ENCODE data around the gene IL17RA.

IL17RA gene

DNA sequence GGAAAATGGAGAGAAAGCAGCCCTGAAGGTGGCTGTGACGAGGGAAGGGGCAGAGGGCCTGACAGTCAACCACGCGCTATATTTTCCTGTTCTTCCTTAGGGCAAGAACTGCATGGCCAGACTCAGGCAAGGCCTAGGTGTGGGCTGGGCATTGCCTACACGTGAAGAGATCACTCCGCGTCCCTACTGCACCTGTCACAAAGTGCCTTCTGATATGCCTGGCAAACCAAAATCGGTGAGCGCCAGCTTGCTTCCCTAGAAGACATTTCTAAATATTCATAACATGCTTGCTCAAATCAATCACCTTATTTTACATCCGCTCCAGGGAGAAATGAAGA lies 30.1 kb downstream of the IL17RA start:
- no peak overlapping the region for H3K4me3 ChIP-seq (ENCODE audit: low read depth, low read length)
- H2AFZ ChIP-seq = no peak overlapping the region
- no peaks in the 10 kb centered on the region for H3K9me3 ChIP-seq (ENCODE audit: control insufficient read depth, low read length)
- H3K27ac ChIP-seq = no peak overlapping the region
- no peak overlapping the region for H3K4me2 ChIP-seq (ENCODE audit: low read length)
- H3K4me1 ChIP-seq = no peaks in the 10 kb centered on the region
- H3K9ac ChIP-seq = no peak overlapping the region
- TF ChIP-seq, protein P1, sequence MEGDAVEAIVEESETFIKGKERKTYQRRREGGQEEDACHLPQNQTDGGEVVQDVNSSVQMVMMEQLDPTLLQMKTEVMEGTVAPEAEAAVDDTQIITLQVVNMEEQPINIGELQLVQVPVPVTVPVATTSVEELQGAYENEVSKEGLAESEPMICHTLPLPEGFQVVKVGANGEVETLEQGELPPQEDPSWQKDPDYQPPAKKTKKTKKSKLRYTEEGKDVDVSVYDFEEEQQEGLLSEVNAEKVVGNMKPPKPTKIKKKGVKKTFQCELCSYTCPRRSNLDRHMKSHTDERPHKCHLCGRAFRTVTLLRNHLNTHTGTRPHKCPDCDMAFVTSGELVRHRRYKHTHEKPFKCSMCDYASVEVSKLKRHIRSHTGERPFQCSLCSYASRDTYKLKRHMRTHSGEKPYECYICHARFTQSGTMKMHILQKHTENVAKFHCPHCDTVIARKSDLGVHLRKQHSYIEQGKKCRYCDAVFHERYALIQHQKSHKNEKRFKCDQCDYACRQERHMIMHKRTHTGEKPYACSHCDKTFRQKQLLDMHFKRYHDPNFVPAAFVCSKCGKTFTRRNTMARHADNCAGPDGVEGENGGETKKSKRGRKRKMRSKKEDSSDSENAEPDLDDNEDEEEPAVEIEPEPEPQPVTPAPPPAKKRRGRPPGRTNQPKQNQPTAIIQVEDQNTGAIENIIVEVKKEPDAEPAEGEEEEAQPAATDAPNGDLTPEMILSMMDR (IDR thresholded peaks at IDR 0.05) = no peak
- H3K79me2 ChIP-seq = no peaks in the 10 kb centered on the region
- peaks cover 6% of the 10 kb centered on the region for H3K27me3 ChIP-seq (ENCODE audit: control insufficient read depth, insufficient read depth, low read length)
- H3K36me3 ChIP-seq (ENCODE audit: control insufficient read depth, insufficient read depth, low read length) = no peaks in the 10 kb centered on the region

DNA sequence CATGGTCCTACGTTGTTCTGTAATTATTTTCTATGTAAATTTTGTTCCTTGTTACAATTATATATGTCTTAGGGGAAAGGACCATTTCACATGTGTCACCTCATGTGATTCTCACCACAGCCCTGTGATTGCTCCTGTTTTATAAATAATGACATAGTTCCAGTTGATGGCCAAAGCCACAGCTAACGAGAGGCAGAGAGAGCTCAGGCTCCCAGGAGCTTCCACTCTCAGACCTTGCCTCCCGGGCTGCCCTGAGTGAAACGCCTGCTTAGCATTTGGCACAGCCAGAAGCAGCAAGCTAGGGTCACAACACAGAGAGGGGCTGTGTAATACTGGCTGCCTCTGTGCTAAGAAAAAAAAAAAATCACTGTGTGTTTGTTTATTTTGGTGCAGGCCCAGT lies 30.4 kb downstream of the IL17RA start:
- Histone ChIP-seq H3K27me3 (ENCODE audit: control insufficient read depth, insufficient read depth, low read length) (peaks cover 6% of the 10 kb centered on the region), H3K9ac (no peak overlapping the region), H2AFZ (no peak overlapping the region), H3K4me2 (ENCODE audit: low read length) (no peak overlapping the region), H3K27ac (no peak overlapping the region), H3K9me3 (ENCODE audit: control insufficient read depth, low read length) (no peaks in the 10 kb centered on the region), H3K4me1 (no peaks in the 10 kb centered on the region), H3K4me3 (ENCODE audit: low read depth, low read length) (no peak overlapping the region), H3K36me3 (ENCODE audit: control insufficient read depth, insufficient read depth, low read length) (no peaks in the 10 kb centered on the region), H3K79me2 (no peaks in the 10 kb centered on the region)
- TF ChIP-seq, protein P1 (IDR thresholded peaks at IDR 0.05) = no peak

DNA sequence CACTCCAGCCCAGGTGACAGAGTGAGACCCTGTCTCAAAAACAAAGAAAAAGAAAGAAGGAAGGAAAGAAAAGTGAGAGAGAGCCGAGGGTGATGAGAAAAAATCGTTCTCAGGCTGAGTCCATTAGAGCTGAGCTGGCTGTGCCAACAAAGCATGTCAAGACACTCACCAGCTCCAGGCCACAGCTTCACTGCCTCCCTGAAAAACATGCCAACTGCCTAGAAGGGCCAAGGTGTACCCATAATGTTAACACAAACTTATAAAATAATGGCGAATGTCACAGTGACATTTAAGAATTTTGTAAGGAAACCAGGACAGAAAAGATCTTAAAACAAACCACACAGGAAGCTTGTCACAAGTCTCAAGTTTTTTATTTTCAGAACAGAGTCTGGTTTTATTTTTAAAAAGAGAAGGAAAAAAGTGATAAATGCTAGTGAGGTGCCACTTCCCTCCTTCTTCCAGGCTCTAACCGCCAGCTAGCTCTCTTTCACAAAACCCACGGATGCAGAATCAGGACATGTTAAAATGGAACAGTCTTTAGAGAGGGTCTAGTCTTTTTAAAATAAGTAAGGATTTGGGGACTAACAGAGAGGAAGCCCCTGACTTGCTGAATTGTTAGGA lies 31.3 kb downstream of the IL17RA start:
- Histone ChIP-seq H3K79me2 (no peaks in the 10 kb centered on the region), H3K27me3 (ENCODE audit: control insufficient read depth, insufficient read depth, low read length) (peaks cover 6% of the 10 kb centered on the region), H3K4me3 (ENCODE audit: low read depth, low read length) (no peak overlapping the region), H3K9ac (no peak overlapping the region), H3K4me2 (ENCODE audit: low read length) (no peak overlapping the region), H3K36me3 (ENCODE audit: control insufficient read depth, insufficient read depth, low read length) (no peaks in the 10 kb centered on the region), H3K27ac (no peak overlapping the region), H3K9me3 (ENCODE audit: control insufficient read depth, low read length) (no peaks in the 10 kb centered on the region), H3K4me1 (no peaks in the 10 kb centered on the region), H2AFZ (no peak overlapping the region)
- TF ChIP-seq, protein P1 (IDR thresholded peaks at IDR 0.05) = no peak

DNA sequence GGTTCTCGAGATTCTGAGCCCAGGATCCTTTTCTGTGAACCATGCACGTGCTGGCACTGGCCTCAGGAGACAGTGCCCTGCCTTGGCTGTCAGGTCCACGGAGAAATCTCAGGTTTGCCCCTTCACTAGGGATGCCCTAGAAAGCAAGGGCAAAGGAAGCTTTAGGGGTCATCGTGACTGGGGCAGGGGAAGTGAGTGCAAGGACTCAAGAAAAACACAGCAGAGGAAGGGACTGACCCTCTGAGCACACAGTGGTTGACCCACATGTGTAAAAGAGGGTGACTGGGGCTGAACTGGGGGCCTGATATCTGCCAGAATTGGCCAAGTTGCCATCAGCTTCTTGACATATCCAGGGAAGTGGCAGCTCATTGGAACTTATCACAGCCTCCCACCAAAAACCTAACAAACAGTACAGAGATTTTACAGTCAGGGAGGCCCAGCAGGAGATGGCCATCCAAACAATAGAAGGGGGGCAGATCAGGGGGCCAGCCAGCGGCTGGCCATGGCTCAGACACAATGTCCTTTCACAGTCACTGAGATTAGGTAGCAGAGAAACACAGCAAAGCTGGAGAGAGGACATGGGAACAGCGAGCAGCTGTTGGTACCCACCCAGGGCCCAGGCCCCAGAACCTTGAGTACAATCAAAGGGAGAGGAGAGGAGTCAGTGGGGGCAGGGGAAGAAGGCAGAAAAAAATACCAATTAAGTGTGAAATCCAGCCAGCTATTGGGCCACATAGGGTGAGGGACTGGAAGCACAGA lies 32.0 kb downstream of the IL17RA start:
- Histone ChIP-seq H2AFZ (no peak overlapping the region), H3K36me3 (ENCODE audit: control insufficient read depth, insufficient read depth, low read length) (no peaks in the 10 kb centered on the region), H3K4me2 (ENCODE audit: low read length) (no peak overlapping the region), H3K4me1 (no peaks in the 10 kb centered on the region), H3K9ac (no peak overlapping the region), H3K4me3 (ENCODE audit: low read depth, low read length) (no peak overlapping the region), H3K27ac (no peak overlapping the region), H3K9me3 (ENCODE audit: control insufficient read depth, low read length) (no peaks in the 10 kb centered on the region), H3K27me3 (ENCODE audit: control insufficient read depth, insufficient read depth, low read length) (peaks cover 6% of the 10 kb centered on the region), H3K79me2 (no peaks in the 10 kb centered on the region)
- TF ChIP-seq, protein P1 (IDR thresholded peaks at IDR 0.05) = no peak

DNA sequence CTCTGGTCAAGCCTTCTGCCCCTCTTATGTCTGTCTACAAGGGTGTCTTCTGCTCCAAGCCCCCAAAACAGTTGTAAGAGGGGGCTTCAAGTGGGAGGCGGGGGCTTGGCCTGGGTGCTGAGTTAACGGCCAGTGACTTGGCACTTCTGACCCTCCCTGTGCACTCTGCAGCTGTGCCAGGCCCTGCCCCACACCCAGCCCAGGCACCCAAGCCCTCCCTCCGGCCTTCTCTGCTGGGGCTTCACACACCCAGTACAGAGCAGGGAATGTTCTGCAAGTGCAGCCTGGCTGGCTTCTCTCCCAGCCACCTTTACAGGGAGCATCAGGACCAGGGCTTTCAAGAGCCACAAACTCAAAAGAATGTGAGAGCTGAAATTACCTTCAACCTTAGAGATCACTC lies 32.6 kb downstream of the IL17RA start:
- Histone ChIP-seq H3K9ac (no peak overlapping the region), H3K4me3 (ENCODE audit: low read depth, low read length) (no peak overlapping the region), H3K4me1 (no peaks in the 10 kb centered on the region)

More for the DNA sequence above, 32.6 kb downstream of the IL17RA start:
- no peaks in the 10 kb centered on the region for H3K36me3 ChIP-seq (ENCODE audit: control insufficient read depth, insufficient read depth, low read length)
- no peaks in the 10 kb centered on the region for H3K79me2 ChIP-seq
- H3K27ac ChIP-seq = no peak overlapping the region
- H3K9me3 ChIP-seq (ENCODE audit: control insufficient read depth, low read length) = no peaks in the 10 kb centered on the region
- H2AFZ ChIP-seq = no peak overlapping the region
- H3K27me3 ChIP-seq (ENCODE audit: control insufficient read depth, insufficient read depth, low read length) = peaks cover 6% of the 10 kb centered on the region
- no peak overlapping the region for H3K4me2 ChIP-seq (ENCODE audit: low read length)
- TF ChIP-seq, protein P1 (IDR thresholded peaks at IDR 0.05) = no peak

All from parathyroid adenoma (tissue), 2 donors.